GM18499 (cell line): ENCODE data around the gene STX1A.
"Not testable (repeated sequence)": the region's sequence is repeated elsewhere in the genome, so short reads cannot be mapped to it uniquely, and the experiment has no call there.

Experiments
- ATAC-seq: cut with Tn5 transposase; IDR thresholded peaks from one replicate; pipeline ENCODE4 v1.9.1; 2021; ENCODE audit warnings: moderate number of reproducible peaks; ENCODE audit not compliant: insufficient read depth, unreplicated experiment

The STX1A gene

GRCh38 chr7:73737491-73738219 lies 18.2 kb upstream of the STX1A start:
- no peak for ATAC-seq

GRCh38 chr7:73736885-73737284 lies 17.4 kb upstream of the STX1A start:
- no peak for ATAC-seq

GRCh38 chr7:73735528-73735905 lies 16.0 kb upstream of the STX1A start:
- no peak for ATAC-seq

DNA sequence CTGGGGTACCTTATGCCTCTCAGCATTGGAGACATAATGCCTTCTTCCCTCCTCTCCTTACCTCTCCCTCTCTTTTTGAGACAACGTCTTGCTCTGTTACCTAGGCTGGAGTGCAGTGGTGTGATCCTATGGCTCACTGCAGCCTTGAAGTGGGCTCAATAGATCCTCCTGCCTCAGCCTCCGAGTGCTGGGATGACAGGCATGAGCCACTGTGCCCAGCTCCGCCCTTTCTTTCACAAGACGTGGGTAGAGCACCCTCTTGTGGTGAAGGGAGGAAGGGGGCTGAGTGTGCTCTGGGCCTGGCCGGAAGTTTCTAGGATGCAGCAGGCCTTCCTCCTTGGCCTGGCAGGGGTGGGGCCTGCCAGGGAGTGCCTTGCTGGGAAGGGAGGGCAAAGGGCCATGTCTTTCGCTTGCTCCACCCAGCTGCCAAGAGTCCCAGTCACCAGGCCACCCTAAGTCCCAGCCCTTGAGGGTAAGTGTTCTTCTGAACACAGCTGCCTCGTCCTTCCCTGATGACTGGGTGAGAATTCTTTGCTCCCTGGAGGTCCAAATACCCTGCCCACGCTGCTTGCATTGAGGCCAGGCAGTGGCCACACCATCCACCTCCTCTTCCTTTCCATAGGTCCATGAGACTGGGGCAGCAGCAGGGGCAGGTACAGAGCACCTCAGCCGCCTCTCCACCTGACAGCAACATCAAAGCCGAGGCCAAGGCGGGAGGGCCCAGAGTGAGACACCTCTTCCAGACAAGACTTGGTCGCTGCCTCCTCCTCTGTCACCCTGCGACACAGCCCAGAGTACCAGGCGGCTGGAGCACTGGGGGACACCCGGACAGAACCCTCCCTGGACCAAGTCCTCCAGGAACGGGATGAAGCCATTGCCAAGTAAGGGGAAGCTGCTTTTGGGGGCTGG lies 15.4 kb upstream of the STX1A start:
- no peak for ATAC-seq

- ATAC-seq: no peak
These were observed 12.9 kb upstream of the STX1A start for GRCh38 chr7:73732397-73732796.

GRCh38 chr7:73730485-73730884 lies 11.0 kb upstream of the STX1A start:
- no peak for ATAC-seq

DNA sequence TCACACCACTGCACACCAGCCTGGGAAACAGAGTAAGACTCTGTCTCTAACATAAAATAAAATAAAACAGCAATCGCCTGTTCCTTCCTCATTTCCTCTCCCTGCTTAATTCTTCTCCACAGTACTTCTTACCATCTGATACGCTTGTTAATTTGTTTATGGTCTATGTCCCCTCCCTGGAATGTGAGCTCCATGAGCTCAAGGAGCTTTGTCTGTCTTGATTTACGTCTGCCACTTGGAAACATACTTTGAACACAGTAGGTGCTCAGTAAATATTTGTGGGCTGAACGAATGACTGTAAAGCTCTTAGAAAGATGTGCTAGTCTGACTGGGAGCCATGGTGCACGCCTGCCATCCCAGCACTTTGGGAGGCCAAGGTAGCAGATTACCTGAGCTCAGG lies 9.1 kb upstream of the STX1A start:
- no peak for ATAC-seq

DNA sequence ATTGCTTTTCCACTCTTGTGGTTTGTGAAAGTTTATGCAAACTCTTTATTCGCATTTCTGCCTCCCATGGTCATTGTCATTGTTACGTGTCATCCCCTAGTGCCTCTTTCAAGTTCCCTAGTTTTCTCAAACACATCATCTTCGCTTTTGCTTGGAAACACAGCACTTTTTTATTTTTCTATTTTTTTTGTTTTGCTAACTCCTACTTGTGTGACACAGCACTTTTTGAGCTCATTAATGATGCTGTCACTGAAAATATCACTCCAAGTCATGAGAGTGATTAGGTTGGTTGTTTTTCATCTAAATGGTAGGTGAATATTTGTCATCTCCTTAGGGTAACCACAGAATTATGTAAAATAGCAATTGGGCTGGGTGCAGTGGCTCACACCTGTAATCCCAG lies 8.5 kb upstream of the STX1A start:
- no peak for ATAC-seq

DNA sequence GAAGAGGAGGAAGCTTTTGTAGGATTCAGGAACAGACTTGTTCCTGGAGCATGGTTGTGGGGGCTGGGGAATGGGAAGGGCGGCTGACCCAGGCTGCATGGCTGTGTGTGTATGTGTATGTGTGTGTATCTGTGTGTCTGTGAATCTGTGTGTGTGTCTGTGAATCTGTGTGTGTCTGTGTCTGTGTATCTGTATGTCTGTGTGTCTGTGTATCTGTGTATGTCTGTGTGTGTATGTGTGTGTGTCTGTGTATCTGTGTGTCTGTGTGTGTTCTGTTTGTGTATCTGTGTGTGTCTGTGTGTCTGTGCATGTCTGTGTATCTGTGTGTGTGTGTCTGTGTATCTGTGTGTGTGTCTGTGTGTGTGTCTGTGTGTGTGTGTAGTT lies 6.6 kb upstream of the STX1A start:
- no peak for ATAC-seq

DNA sequence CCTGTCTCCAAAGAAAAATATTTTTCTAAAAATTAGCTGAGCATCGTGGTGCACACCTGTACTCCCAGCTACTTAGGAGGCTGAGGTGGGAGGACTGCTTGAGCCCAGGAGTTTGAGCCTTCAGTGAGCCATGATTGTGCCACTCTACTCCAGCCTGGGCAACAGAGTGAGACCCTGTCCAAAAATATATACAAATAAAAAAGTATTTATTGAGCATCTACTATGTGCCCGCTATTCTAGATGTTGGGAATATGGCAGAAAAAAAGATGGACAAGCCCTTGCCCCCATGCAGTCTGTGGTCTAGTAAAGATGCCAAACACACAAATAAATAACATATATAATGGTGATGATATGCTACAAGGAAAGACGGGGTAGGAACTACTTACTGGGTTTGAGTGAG lies 4.3 kb upstream of the STX1A start:
- ATAC-seq: no peak

- no peak for ATAC-seq
These were observed 3.3 kb upstream of the STX1A start for GRCh38 chr7:73722785-73723184.

DNA sequence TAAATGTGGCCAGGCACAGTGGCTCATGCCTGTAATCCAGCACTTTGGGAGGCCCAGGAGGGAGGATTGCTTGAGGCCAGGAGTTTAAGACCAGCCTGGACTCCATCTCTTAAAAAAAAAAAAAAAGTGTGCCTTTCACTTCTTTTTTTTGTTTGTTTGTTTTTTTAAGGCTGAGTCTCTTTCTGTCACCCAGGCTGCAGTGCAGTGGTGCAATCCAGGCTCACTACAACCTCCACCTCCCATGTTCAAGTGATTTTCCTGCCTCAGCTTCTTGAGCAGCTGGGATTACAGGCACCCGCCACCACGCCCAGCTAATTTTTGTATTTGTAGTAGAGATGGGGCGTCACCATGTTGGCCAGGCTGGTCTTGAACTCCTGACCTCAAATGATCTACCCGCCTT lies 2.7 kb upstream of the STX1A start:
- ATAC-seq: not testable (repeated sequence)

DNA sequence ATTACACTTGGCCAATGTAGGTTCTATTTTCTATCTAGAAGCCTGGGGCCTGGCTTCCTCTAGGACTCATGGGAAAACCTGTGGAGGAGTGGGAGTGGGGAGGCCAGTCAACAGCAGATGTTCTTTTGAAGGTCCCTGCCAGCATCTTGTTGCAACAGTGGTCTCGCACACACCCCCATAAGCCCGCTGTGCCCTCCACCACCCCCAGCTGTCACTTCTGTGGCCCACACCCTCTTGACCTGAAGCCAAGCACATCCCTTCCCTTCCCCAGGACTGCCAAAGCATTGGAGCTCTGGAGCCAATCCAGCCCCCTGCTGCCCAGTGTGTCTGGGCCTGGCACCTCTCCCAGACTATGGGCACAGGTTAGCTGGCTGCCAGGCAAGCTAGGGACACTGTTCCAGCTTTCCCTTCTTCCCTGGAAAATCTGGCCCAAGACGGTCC lies 1.9 kb upstream of the STX1A start:
- no peak for ATAC-seq

DNA sequence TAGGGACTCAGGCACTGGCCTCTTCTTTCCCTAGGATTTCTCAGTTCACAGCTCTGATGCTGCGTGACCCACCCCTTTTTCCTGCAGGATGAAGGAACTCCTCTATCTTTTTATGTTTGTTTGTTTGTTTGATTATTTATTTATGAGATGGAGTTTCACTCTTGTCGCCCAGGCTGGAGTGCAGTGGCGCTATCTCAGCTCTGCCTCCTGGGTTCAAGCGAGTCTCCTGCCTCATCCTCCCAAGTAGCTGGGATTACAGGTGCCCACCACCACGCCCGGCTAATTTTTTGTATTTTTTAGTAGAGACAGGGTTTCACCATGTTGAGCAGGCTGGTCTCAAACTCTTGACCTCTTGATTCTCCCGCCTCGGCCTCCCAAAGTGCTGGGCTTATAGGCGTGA lies 974 bp upstream of the STX1A start:
- ATAC-seq: not testable (repeated sequence)

GRCh38 chr7:73719806-73720169 lies 319 bp upstream of the STX1A start:
- ATAC-seq: no peak

DNA sequence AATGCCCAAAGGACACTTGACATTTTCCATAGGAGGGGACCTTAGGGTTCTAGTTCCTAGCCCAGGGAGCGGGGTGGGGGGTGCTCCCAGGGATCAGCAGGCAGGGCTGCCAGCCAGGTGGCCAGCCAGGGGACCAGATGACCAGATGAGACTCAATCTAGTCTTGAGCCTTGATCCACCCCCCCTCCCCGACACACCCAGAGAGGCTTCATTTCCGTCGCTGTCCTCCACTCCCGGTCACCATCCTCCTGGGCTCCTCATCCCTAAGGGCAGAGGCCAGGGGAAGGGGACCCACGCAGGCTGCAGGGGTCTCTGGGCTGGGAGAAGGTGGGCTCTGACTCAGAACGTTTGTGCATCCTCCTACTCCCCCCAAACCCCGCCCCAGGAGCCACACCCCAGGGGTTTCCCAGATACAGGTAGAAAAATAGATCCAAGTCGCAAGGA lies 1.0 kb downstream of the STX1A start:
- ATAC-seq: no peak

DNA sequence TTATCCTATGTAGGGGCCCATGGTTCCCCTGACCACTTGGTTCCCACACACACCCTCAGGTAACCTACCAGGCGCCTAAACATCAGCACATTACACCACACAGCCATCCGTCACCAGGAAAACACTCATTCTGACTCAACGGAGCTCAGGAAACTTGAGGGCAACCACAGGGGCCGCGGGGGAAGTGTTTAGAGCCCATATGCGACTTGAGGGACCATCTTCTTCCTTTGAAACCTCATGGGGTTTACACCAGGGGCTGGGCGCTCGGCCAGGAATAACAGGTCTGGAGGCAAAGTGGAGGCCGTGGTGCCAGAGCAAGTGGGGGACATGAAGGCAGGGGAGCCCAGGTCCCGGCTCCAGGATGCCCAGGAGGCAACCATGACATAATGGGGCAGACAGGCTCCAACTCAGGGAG lies 1.5 kb downstream of the STX1A start:
- ATAC-seq: no peak

GRCh38 chr7:73717025-73717807 lies 2.3 kb downstream of the STX1A start:
- no peak for ATAC-seq

GRCh38 chr7:73716318-73716890 lies 3.1 kb downstream of the STX1A start:
- no peak for ATAC-seq

DNA sequence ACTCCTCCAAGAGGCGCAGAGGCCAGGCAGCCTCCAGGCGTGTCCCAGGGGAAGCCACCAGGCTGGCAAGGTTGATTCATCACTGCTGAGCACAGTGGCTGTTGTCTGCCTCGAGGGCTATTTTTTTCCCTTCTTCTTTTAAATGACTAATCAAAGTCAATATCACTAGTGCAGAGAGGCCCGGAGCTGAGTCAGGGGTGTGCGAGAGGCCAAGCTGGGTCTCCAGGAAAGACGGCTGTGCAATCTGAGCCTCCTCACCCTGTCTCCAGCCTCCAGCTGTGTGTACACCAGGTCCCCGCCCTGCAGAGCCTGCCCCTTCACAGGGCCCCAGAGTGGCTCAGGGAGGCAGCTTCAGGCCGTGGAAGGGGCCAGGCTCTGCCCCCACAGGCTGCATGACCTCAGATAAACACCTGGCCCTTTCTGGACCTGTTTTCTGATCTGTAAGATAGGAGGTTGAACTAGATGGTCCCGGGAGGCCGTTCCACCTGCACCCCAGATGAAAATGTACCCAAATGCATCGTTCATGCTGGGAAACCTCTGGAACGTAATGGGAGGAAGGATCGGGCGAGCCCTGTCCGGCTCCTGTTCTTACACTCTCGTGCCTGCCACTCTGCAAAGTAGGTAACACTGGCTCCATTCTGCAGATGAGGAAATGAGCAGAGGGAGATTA lies 3.7 kb downstream of the STX1A start:
- no peak for ATAC-seq
